HG03039 (cell line): ENCODE measurements around the gene NKD2.

ENCODE experiments used
- ATAC-seq: cut with Tn5 transposase; IDR thresholded peaks from one replicate; pipeline ENCODE4 v1.9.1; 2021; ENCODE audit warnings: mild to moderate bottlenecking, moderate library complexity; ENCODE audit not compliant: unreplicated experiment

Gene NKD2

GRCh38 chr5:1039706-1040260, 31.2 kb downstream of the NKD2 start:
- no peak for ATAC-seq

GRCh38 chr5:1040571-1040970, 32.0 kb downstream of the NKD2 start:
- no peak for ATAC-seq

DNA sequence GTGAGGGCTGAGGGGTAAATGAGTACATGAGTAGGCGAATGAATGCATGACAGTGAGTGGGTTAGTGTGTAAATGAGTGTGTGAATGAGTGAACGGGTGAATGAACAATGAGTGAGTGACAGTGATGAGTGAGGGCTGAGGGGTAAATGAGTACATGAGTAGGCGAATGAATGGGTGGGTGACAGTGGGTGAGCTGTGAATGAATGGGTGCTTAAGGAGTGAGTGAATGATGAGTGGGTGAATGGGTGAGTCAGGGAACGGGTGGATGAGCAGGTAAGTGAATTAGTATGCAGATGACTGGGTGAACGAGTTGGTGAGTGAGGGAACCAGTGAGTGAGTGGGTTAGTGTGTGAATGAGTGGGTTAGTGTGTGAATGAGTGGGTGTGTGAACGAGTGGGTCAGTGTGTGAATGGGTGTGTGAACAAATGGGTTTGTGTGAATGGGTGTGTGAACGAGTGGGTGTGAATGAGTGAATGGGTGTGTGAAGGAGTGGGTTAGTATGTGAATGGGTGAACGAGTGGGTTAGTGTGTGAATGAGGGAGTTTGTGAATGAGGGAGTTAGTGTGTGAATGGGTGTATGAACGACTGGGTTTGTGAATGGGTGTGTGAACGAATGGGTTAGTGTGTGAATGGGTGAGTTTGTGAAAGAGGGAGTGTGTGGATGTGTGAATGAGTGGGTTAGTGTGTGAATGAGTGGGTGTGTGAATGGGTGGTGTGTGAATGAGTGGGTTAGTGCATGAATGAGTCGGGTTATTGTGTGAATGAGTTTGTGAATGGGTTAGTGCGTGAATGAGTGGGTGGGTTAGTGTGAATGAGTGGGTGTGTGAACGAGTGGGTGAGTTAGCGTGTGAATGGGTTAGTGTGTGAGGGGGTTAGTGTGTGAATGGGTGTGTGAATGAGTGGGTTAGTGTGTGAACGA, 32.9 kb downstream of the NKD2 start:
- ATAC-seq = no peak

GRCh38 chr5:1042626-1043025, 34.0 kb downstream of the NKD2 start:
- no peak for ATAC-seq

- no peak for ATAC-seq
Measured at GRCh38 chr5:1043327-1043726, 34.7 kb downstream of the NKD2 start.

DNA sequence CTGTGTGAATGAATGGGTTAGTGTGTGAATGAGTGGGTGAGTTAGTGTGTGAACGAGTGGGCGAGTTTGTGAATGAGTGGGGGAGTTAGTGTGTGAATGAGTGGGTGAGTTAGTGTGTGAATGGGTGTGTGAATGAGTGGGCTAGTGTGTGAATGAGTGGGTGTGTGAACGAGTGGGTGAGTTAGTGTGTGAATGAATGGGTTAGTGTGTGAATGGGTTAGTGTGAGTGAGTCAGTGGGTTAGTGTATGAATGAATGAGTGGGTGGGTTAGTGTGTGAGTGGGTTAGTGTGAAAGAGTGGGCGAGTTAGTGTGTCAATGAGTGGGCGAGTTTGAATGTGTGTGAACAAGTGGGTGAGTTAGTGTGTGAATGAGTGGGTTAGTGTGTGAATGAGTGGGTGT, 35.5 kb downstream of the NKD2 start:
- ATAC-seq = no peak

DNA sequence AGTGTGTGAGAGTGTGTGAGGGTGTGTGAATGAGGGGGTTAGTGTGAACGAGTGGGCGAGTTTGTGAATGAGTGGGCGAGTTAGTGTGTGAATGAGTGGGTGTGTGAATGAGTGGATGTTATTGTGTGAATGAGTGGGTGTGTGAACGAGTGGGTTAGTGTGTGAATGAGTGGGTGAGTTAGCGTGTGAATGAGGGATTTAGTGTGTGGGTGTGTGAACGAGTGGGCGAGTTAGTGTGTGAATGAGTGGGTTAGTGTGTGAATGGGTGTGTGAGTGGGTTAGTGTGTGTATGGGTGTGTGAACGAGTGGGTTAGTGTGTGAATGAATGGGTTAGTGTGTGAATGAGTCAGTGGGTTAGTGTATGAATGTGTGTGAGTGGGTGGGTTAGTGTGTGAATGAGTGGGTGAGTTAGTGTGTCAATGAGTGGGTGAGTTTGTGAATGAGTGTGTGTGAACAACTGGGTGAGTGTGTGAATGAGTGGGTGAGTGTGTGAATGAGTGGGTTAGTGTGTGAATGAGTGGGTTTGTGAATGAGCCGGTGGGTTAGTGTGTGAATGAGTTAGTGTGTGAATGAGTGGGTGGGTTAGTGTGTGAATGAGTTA, 37.5 kb downstream of the NKD2 start:
- ATAC-seq = no peak

DNA sequence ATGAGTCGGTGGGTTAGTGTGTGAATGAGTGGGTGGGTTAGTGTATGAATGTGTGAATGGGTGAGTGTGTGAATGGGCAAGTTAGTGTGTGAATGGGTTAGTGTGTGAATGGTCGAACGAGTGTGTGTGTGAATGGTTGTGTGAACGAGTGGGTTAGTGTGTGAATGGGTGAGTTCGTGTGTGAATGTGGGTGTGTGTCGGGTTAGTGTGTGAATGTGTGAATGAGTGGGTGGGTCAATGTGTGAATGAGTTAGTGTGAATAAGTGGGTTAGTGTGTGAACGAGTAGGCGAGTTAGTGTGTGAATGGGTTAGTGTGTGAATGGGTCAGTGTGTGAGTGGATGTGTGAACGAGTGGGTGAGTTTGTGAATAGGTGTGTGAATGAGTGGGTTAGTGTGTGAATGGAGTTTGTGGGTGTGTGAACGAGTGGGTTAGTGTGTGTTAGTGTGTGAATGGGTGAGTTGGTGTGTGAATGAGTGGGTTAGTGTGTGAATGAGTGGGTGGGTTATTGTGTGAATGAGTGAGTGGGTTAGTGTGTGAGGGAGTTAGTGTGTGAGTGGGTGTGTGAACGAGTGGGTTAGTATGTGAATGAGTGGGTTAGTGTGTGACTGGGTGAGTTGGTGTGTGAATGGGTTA, 38.8 kb downstream of the NKD2 start:
- no peak for ATAC-seq

GRCh38 chr5:1048162-1048721, 39.6 kb downstream of the NKD2 start:
- ATAC-seq = no peak

GRCh38 chr5:1048861-1049838, 40.5 kb downstream of the NKD2 start:
- no peak for ATAC-seq

DNA sequence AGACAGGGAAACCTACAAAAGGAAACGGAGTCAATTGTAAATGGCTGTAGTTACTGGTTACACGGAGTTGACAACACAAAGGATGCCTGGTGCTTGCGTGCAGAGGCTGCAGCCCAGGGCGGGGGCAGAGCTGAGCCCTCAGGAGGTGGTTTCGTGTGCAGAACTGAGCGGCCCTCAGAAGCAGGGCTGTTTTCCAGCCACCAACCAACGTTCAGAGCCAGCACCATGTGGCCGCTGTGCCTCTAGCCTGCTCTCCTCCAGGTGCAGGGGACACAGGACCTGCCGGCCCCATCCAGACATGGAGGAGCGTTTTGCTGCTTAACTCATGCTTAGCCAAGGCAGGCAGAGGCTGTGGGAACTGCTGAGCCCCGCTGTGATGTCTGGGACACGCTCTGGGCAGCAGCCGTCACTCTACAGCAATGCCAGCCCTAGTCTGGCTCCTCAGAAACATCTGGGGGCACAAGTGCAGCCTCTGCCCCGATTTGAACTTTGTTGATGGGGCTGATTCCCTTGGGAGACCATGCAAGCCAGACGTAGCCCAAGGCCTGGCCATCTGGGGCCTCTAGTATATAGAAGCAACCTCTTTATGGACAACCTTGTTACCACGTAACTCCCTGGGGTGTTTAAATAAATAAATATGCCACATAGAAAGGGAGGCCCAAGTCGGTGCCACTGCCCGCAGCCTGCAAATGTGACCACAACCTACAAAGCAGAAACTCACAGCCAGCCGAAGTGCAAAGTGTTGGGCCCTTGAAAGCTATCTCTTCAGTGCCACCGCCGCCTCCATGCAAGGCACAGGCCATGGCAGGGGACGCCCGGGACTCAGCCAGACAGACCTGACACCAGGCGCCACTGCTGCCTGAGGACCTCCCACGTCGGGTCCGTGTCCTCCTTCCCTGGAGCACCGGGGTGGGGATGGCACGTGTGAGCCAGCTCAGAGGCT, 42.1 kb downstream of the NKD2 start:
- ATAC-seq = no peak

DNA sequence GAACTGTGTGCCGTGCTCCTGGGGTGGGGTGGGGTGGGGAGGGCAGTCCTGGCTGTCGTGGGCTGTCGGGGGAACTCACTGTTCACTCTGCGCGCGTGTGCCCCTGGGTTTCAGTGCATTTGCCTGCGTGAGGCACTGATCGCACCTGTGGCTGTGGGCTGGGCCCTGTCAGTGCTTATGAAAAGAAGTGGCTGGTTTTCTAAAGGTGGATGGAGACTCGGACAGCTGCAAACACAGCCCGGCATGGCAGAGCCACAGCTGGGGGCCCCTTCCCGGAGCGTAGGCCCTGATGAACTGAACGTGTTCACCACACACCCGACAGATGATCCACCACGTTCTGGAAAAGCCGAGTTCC, 42.7 kb downstream of the NKD2 start:
- no peak for ATAC-seq

DNA sequence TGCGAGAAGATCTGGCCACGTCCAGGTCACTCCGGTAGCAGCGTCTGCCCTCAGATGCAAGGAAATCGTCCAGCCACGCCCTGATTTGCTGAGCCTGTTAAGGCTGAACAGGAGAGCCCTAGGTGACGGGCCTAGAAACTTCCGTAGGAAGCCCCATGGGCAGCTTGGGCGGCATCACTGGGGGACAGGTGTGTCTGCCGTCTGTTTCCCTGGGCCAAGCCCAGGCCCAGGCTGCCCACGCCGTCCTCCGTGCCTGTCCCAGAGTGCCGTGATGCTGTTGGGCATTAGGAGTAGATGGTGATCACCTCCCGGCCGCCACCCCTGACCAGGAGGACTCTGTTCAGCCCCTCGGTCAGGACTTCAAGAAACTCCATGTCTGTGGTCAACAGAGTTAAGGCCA, 43.5 kb downstream of the NKD2 start:
- no peak for ATAC-seq

DNA sequence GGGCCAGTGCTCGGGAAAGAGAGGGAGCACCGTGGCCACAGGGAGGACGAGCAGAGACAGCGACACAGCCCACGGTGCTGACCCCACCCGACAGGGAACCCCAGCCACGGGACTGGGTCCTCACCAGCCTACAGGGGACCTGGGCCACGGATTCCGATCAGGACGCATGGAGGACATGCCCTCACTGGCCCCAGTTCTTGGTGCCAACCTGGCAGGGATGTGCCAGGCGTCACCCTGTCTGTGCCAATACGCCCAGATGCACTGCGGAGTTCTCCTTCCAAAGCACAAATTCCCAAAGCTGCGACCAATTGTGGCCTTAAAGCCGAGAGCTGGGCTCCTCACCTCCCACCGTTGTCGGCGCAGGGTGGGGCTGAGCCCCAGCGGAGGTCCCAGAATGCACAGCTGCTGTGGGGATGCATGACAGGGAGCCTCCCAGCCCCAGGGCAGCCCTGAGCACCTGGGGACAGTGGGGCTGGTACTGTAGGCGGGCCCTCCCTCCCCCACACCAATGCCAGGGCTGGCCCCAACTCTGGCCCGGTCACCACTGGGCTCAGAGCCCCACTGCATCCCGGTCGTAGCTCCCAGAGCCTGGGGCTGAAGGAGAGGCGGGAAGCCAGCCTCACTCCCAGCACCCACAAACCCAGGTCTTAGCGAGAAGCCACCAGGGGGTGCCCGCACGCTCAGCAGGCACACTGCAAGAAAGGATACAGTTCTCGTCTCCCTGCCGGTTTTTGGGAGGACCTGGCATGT, 44.2 kb downstream of the NKD2 start:
- no peak for ATAC-seq

DNA sequence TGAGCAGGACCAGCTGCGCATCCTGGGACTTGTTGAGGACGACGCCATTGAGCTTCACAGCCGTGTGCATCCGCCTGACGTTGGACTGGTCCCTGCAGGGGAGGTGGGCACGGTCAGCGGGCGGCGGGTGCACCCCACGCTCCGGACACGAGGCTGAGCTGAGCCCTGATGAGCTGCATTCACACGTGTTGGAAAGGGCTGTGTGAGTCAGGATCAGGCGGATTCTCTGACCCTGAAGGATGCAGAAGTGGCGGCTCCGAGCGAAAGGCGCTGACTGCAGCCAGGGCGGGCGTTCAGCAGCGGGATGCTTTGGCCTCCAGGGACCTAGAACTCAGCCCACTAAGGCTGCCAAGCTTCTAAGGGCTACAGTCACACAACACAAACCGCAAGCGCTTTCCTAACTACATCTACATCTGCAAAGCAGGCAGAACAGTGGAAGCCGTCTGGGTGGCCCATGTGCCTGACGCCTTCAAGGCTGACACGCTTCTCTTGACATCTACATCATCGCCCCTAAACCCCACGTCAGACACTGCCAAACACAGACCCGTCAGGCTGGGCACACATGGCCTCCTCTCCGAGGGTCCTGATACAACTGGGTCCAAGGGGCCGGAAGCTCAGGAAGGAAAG, 44.9 kb downstream of the NKD2 start:
- ATAC-seq = no peak

GRCh38 chr5:1054018-1054798, 45.6 kb downstream of the NKD2 start:
- no peak for ATAC-seq
